GM23338 (cell line): ENCODE data around the gene LAMA4. TPM values are rescaled to one million over a fixed set of nuclear protein-coding genes. Genes with fewer than 3 reads are reported as not detected.

ENCODE experiments used
- ATAC-seq: fragments of 200-7000 bp; cut with Tn5 transposase; 3 replicates; pipeline ENCODE4 v1.9.1; 2020
- DNase-seq: peaks from one replicate; pipeline ENCODE4 v3.0.0-alpha.2; 2015; ENCODE audit warnings: low spot score
- H2AFZ ChIP-seq: fragments of 200-600 bp; sonication (generic); 2 replicates; pipeline ENCODE4 v1.8.0; 2016; ENCODE audit warnings: antibody characterized with exemption, mild to moderate bottlenecking, moderate library complexity
- H3F3A ChIP-seq: fragments of 200-600 bp; sonication (generic); replicated peaks from 2 replicates; pipeline ENCODE4 v1.8.0; 2017; ENCODE audit warnings: antibody characterized with exemption, mixed run types, low read depth
- H3K27ac ChIP-seq: fragments of 200-600 bp; sonication (generic); 2 replicates; pipeline ENCODE4 v1.6.1; 2016; ENCODE audit warnings: low read depth
- H3K27me3 ChIP-seq: fragments of 200-600 bp; sonication (generic); 2 replicates; pipeline ENCODE4 v1.8.0; 2016; ENCODE audit warnings: mild to moderate bottlenecking, mixed run types, moderate library complexity; ENCODE audit not compliant: insufficient read depth
- H3K36me3 ChIP-seq: fragments of 200-600 bp; sonication (generic); 2 replicates; pipeline ENCODE4 v1.8.0; 2016; ENCODE audit warnings: mild to moderate bottlenecking; ENCODE audit not compliant: insufficient read depth
- H3K4me1 ChIP-seq: fragments of 200-600 bp; sonication (generic); 2 replicates; pipeline ENCODE4 v1.8.0; 2016; ENCODE audit warnings: mild to moderate bottlenecking, moderate library complexity; ENCODE audit not compliant: insufficient read depth
- H3K4me2 ChIP-seq: fragments of 200-600 bp; sonication (generic); 2 replicates; pipeline ENCODE4 v1.7.1; 2017; ENCODE audit warnings: mixed run types
- H3K4me3 ChIP-seq: fragments of 200-600 bp; sonication (generic); 2 replicates; pipeline ENCODE4 v1.6.1; 2016; ENCODE audit warnings: mixed run types
- H3K79me2 ChIP-seq: fragments of 200-600 bp; sonication (generic); replicated peaks from 2 replicates; pipeline ENCODE4 v1.8.0; 2017; ENCODE audit warnings: mild to moderate bottlenecking; ENCODE audit not compliant: insufficient read depth
- H3K9me2 ChIP-seq: fragments of 200-600 bp; sonication (generic); 2 replicates; pipeline ENCODE4 v1.8.0; 2017; ENCODE audit not compliant: insufficient read depth
- H4K20me1 ChIP-seq: fragments of 200-600 bp; sonication (generic); replicated peaks from 2 replicates; pipeline ENCODE4 v1.8.0; 2017; ENCODE audit warnings: mild to moderate bottlenecking; ENCODE audit not compliant: insufficient read depth
- H3K27ac Mint-ChIP-seq: 2 replicates; pipeline ENCODE4 v1.8.0; 2020; ENCODE audit warnings: inconsistent platforms, mild to moderate bottlenecking, moderate library complexity, mixed read lengths
- H3K27me3 Mint-ChIP-seq: 3 replicates; pipeline ENCODE4 v1.8.0; 2022; ENCODE audit warnings: low read depth, mild to moderate bottlenecking, moderate library complexity, mixed read lengths, inconsistent platforms; ENCODE audit not compliant: insufficient read depth, poor library complexity
- H3K36me3 Mint-ChIP-seq: 3 replicates; pipeline ENCODE4 v1.8.0; 2021; ENCODE audit warnings: low read depth, mild to moderate bottlenecking, inconsistent platforms, moderate library complexity, mixed read lengths
- H3K4me1 Mint-ChIP-seq: 3 replicates; pipeline ENCODE4 v1.8.0; 2020; ENCODE audit warnings: mild to moderate bottlenecking, inconsistent platforms, mixed read lengths
- H3K4me3 Mint-ChIP-seq: 3 replicates; pipeline ENCODE4 v1.8.0; 2021; ENCODE audit warnings: moderate library complexity, mild to moderate bottlenecking, inconsistent platforms, mixed read lengths
- H3K9me3 Mint-ChIP-seq: 3 replicates; pipeline ENCODE4 v1.8.0; 2020; ENCODE audit warnings: moderate library complexity, mild to moderate bottlenecking, inconsistent platforms, mixed read lengths
- CTCF ChIP-seq, 2 experiments: fragments of 200-600 bp in 1 of 2; sonication (generic) in 1 of 2; conservative IDR thresholded peaks; 2 replicates each; pipeline versions ENCODE4 v1.5.1 to v1.6.1; 2016 to 2017; ENCODE audit warnings: antibody characterized with exemption in 2 of 2, low read depth in 2 of 2, mild to moderate bottlenecking in 2 of 2, moderate library complexity in 1 of 2
- ETS1 ChIP-seq: IDR thresholded peaks from 2 replicates; pipeline ENCODE4 v1.6.1; 2016; ENCODE audit warnings: antibody characterized with exemption
- EZH2 ChIP-seq: fragments of 200-600 bp; sonication (generic); IDR thresholded peaks from one replicate; pipeline ENCODE4 v1.8.0; 2017; ENCODE audit warnings: antibody characterized with exemption, mild to moderate bottlenecking, low read depth; ENCODE audit not compliant: unreplicated experiment
- STAT1 ChIP-seq: IDR thresholded peaks from one replicate; pipeline ENCODE4 v1.6.1; 2016; ENCODE audit warnings: antibody characterized with exemption; ENCODE audit not compliant: unreplicated experiment
- ZNF331 ChIP-seq: fragments of 250-450 bp; sonication (Bioruptor Pico); IDR thresholded peaks from 2 replicates; pipeline ENCODE4 v1.5.0; 2020; ENCODE audit warnings: low read depth, mild to moderate bottlenecking, moderate library complexity
- ZNF462 ChIP-seq: fragments of 250-450 bp; sonication (Bioruptor Pico); IDR thresholded peaks from 2 replicates; pipeline ENCODE4 v1.5.0; 2020; ENCODE audit warnings: mild to moderate bottlenecking, moderate library complexity
- polyA plus RNA-seq: library from polyadenylated mRNA; unstranded; fragments of >200 nt; fragmentation: Nextera tagmentation; extraction: Ambion mirVana; gene quantifications from 2 replicates; pipeline ENCODE4 v1.2.1, GENCODE V29; 2016
- total RNA-seq: library from RNA; depleted of rRNA; stranded (reverse); fragments of >200 nt; shearing (Covaris generic); gene quantifications from 2 replicates; pipeline ENCODE4 v1.2.3, GENCODE V29; 2014

Gene LAMA4
- total and polyA plus RNA-seq, 2 experiments from 2014 or later: 1.7 to 2.8 TPM

GRCh38 chr6:112196306-112196705 lies 58.1 kb downstream of the LAMA4 start (continued):
- TF ChIP-seq ZNF462 (CRISPR knock-in tag) (no peak), EZH2 (no peak), CTCF (conservative IDR thresholded peaks at IDR 0.05; ENCODE audit: low read depth in 2 of 2) (no peak), STAT1 (no peak)

- Histone ChIP-seq H3K27ac (no peak overlapping the region), H3K79me2 (no peaks in the 10 kb centered on the region), H3K27me3 (no peaks in the 10 kb centered on the region), H4K20me1 (no peaks in the 10 kb centered on the region), H3F3A (no peaks in the 10 kb centered on the region), H3K9me2 (peaks cover 7% of the 10 kb centered on the region; the same call in 1 of the 2 replicates), H3K4me1 (peaks cover 13% of the 10 kb centered on the region; the same call in 1 of the 2 replicates), H3K4me2 (no peak overlapping the region), H3K4me3 (no peak overlapping the region), H2AFZ (no peak overlapping the region), H3K36me3 (no peaks in the 10 kb centered on the region)
- Mint-ChIP-seq H3K27ac (no peak overlapping the region), H3K9me3 (peaks cover 4% of the 10 kb centered on the region; the same call in 2 of the 3 replicates), H3K36me3 (peaks cover 4% of the 10 kb centered on the region; the same call in 2 of the 3 replicates), H3K27me3 (no peaks in the 10 kb centered on the region), H3K4me1 (peaks cover 25% of the 10 kb centered on the region), H3K4me3 (no peak overlapping the region)
- ATAC-seq (no peak), DNase-seq (no peak)
- TF ChIP-seq ZNF331 (no peak), CTCF (conservative IDR thresholded peaks at IDR 0.05; ENCODE audit: low read depth in 2 of 2) (no peak), ETS1 (no peak)
These were observed 59.2 kb downstream of the LAMA4 start for GRCh38 chr6:112195166-112195565.
